NAMALWA (cell line): ENCODE data around the gene TIMP2.

ENCODE experiments used
- DNase-seq: peaks from one replicate; pipeline ENCODE4 v3.0.0-alpha.2; 2015; ENCODE audit warnings: low spot score

Gene TIMP2

GRCh38 chr17:78836420-78837021 lies 88.7 kb downstream of the TIMP2 start:
- DNase-seq, result no peak

- no peak for DNase-seq
Measured at GRCh38 chr17:78834571-78834970, 90.6 kb downstream of the TIMP2 start.

GRCh38 chr17:78832541-78832810 lies 92.7 kb downstream of the TIMP2 start:
- DNase-seq, result no peak

DNA sequence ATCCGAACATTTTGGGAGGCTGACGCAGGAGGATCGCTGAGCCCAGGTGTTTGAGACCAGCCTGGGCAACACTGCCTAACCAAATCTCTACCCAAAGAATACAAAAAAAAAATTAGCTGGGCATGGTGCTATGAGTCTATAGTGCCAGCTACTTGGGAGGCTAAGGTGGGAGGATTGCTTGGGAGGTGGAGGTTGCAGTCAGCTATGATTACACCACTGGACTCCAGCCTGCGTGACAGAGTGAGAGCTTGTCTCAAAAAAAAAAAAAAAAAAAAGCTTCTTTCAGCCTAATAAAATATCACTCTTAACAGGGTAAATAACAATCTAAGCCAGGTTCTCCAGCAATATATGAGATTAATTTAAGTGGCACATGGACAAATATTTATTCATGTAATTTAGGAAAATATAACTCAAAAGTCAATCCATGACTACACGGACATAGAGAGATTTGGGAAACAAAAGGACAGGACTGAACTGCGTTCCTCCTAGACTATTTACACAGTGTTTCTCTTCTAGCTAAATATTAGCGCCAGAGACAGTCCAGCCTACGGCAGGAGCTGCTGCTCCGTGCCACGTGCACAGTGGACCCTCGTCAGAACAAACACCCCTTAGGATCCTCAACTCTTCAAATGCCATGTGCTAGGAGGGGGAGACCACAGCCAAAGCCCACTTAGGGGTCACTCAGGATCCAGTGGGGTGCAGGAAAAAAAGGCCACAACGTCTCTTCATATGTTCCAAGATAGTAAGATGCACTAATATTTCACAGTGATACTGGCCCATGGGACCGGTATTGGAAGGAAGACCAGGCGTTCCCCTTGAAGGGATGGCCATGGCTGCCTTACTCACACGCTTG lies 93.3 kb downstream of the TIMP2 start:
- DNase-seq, result no peak

- no peak for DNase-seq
Measured at GRCh38 chr17:78829477-78829876, 95.7 kb downstream of the TIMP2 start.

DNA sequence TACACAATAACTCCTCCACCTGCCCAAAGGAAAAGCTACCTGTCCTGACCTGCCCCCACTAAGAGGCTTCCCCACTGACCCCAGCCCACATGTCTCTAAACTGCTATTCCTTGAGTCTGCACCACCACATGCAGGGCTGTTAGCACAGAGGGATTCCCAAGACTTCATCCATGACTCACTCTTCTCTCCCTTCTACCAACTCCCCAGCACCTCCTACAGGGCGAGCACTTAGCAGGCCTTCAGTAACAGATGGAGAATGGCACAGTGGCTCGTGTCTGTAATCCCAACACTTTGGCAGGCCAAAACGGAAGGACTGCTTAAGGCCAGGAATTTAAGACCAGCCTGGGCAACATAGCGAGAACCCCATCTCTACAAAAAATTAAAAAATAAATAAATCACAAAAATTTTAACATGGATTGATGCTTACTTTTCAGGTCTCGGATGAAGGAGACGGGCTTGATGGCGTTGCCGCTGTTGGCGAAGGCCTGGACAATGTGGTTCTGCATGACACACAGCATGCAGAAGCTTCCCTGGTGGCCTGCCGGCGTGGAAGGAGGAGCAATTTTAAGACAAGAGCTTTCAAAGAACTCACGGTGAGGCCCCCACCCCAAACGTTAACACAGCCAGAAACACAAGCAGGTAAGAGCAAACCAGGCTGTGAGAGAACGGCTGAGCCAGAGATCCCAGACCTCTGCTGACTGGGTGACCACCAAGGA lies 96.6 kb downstream of the TIMP2 start:
- no peak for DNase-seq

- no peak for DNase-seq
Measured at GRCh38 chr17:78826836-78827509, 98.2 kb downstream of the TIMP2 start.

DNA sequence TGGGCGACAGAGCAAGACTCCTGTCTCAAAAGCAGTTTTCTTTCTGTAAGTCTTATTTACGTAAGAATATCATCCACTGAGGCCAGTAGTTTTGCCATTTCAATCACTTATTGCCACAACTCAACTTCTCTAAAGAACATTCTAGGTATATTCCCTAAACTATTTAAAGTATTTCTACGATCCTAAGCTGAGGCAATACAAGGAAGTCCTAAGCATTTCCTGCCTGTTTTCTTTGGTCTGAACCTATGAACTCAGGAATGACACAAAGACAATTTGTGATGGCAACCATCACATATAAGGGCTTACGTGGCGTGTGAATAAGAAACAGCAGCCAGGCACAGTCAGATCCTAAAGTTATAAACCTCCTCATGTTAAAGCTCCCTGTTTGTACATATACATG lies 98.8 kb downstream of the TIMP2 start:
- DNase-seq, result no peak

DNA sequence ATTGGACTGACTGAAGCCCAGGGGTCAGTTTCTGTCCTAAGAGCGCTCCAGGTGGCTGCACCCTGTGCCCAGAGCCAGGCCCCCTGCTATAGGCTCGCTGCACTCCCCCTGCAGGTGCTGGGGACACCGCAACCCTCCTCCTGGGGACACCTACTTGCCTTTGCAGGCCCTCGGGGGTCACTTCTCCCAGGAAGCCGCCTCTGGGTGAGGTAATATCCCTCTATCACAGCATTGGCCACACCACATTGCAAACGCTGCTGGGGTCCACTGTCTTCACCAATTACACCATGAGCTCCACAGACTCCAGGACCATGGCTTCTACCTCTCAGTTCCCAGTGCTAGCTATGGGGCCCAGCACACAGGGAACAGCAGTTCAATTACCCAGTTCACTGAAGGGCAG lies 99.5 kb downstream of the TIMP2 start:
- no peak for DNase-seq

DNA sequence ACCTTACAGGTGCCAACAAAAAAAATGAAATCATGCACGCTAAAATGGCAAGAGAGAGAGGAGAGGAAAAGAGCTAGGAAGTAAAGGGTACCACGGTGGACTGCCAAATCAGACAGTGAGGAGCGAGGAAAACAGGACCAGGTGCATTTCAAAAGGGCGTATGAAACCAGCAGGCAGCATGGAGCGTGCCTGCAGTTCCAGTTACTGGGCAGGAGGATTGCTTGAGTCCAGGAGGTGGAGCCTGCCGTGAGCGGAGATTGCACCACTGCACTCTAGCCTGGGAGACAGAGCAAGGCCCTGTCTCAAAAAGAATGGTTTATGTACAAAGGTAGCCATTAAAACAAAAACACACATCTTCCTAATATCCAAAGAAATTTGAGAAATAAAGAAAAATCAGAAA lies 100.9 kb downstream of the TIMP2 start:
- no peak for DNase-seq

GRCh38 chr17:78823282-78824046 lies 101.7 kb downstream of the TIMP2 start:
- DNase-seq, result no peak

- DNase-seq, result no peak
Measured at GRCh38 chr17:78822552-78822951, 102.6 kb downstream of the TIMP2 start.

DNA sequence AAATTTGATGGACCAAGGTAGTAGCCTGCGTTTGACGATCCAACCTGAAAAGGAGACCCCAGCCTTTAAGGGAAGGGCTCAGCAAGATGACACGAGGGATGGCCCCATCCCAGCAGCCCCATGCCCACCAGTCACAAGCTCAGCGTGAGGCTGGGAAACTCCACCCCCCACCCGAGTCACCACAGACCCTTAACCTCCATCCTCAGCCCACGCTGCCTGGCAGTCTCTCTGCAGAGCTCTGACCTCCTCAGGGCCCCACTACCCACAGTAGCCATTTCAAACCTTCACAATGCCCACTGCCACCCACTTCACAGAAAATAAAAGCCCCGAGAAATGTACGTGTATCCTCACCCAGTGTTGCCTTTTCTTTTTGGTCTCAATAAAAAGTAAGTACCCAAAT lies 103.2 kb downstream of the TIMP2 start:
- DNase-seq, result no peak

GRCh38 chr17:78820841-78821240 lies 104.3 kb downstream of the TIMP2 start:
- no peak for DNase-seq

GRCh38 chr17:78819806-78820792 lies 105.1 kb downstream of the TIMP2 start:
- no peak for DNase-seq

DNA sequence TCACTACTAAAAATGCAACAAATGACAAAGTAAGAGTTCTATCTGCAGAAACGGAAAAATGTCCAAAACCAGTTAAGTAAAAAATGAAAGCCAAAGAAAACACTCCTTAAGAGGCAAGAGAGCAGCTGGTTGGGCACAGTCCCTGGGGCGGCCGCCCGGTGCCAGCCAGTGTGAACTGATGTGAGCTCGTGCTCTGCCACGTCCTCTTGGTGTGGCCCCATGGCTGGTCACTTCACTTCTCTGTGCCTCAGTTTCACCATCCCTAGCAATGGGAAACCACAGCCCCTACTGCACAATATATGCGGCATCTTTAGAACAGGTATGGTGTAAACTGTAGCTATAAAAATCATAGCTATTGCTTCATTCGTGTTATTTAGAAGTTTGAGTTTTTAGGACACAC lies 105.8 kb downstream of the TIMP2 start:
- no peak for DNase-seq

GRCh38 chr17:78818932-78819331 lies 106.3 kb downstream of the TIMP2 start:
- no peak for DNase-seq

- DNase-seq, result no peak
Measured at GRCh38 chr17:78818152-78818846, 106.9 kb downstream of the TIMP2 start.

GRCh38 chr17:78817123-78817522 lies 108.1 kb downstream of the TIMP2 start:
- DNase-seq, result no peak

GRCh38 chr17:78815696-78816095 lies 109.5 kb downstream of the TIMP2 start:
- DNase-seq, result no peak
